Measurements from ENCODE around the gene ICE1.
"Not testable (repeated sequence)": the region's sequence is repeated elsewhere in the genome, so short reads cannot be mapped to it uniquely, and the experiment has no call there.

The ICE1 gene, protein sequence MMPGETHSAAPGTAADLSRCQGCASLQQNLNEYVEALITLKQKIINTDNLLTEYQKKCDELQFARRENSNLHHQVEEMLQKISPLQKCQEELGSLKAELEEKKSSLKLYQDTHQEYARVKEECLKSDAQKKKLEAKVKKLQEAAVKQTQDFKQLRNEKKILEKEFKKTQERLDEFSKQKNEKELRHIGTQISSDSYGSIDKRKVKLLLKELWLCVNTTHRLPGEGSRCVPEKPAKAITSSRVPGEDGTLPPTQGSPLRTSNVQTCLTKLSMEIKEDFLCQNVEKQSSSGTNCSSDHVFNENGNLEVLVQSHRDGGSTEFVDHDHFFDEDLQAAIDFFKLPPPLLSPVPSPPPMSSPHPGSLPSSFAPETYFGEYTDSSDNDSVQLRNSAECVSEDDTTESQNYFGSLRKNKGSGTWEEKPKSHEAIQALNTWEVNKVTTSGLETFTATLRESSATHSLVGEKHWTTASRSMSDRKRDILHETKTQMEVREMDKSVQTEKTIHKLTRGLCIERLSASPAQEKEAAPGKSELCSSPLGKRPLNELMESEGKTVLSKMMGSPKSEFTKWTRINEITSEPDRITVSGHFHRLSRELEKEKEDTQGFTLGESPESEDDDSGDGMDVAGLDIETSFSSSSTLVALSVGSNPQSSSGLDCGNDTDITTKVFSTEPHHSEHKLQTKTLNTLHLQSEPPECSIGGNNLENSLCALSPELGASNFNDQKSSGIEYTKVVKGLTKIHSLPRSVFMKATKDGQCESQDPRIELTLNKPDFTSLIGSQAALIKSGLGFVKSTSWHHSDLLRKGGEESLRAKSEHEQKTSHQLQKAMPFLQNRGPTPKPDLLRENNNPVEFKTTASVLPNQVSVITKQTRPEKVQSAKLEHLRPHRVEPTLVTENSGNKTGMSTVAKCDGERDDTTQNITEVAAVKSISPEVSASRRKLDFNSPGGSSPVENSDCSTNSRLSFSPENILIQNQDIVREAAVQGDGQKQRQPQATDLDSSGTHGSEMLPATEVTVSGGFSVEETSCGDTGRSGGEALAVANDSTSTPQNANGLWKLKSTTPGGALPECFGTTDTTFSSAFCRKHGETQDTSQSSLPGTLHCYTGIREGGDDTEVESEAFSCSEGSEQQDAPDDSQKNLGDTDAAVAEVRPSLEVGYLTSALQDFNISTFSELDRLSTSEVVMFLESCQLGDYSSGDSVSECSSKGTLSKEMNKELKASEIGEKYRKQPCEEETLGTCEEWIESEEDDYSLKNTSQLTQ (N-terminal part only)

DNA sequence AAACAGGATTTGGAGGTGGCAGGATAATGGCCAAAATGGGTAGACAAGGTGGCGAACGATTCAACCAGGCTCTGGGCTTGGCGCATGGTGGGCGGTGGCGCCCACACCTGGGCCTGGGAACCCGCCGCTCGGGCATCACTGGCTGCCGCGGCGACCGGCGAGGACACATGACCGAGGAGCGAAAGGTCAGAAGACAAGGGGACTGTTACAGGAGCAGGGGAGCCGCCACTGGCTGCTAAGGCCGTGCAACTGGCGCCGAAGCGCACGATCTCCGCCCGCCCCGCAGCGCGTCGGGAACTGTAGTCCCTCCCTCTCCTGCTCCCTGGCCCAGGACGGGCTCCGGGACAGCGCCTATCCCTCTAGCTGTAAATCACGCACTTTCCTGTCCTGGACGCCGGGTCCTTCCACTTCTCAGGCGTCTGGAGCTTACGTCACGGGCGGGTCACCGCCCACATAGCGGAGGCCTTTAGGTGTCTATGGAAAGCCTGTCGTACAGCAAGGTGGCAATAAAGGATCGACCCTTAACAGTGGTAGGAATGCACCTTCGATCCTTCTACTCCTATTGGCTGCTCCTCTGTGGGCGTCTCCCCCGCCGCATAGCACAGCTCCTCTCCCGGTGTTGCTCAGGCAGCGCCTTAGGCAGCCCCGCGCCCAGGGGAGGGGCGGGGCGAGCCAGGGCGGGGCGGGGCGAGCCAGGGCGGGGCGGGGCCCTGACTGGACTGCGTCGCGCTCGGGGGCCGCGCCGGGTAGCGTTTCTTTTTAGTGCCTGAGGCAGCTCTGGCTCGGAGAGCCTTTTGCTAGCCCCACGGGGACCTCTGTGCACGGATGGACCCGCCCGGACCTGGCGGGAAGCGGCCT is at the start of gene ICE1:
ICE1 (plus strand) TSS at position 717 of the 858 bp plus-strand sequence. CDS start 239 bp downstream, outside the sequence.
- DNase-seq, result peak; percentile 97

GRCh38 chr5:5372930-5373329 is 49.5 kb upstream of the ICE1 start:
- no peak for DNase-seq

DNA sequence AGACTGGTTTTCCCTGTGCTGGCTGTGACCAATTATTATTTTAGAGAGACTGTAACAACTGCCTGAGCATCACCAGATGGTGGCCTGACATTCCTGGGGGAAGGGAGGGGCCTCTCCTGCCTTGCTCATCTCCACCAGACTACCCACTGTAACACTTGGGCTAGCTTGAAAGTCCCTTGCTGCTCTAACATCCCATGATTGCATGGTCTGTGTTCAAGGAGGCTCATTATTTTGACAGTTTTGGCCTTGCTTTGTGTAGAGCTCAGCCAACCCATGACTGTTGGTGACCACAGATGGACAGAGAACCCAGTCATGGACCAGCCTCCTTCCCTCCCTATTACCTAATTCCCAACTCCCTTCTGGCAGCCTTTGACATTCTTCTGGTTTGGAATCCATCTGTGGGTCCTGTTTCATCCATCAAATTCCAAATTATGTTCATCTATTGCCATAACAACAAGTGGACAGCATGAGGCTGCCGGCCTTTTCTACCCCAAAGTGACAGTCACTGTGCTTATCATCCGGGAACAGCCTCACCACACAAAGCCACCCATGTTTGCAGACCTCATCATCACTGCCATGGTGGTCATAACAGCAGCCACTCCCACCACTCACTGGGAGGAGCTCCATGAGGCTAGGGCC is 49.0 kb upstream of the ICE1 start:
- no peak for DNase-seq

DNA sequence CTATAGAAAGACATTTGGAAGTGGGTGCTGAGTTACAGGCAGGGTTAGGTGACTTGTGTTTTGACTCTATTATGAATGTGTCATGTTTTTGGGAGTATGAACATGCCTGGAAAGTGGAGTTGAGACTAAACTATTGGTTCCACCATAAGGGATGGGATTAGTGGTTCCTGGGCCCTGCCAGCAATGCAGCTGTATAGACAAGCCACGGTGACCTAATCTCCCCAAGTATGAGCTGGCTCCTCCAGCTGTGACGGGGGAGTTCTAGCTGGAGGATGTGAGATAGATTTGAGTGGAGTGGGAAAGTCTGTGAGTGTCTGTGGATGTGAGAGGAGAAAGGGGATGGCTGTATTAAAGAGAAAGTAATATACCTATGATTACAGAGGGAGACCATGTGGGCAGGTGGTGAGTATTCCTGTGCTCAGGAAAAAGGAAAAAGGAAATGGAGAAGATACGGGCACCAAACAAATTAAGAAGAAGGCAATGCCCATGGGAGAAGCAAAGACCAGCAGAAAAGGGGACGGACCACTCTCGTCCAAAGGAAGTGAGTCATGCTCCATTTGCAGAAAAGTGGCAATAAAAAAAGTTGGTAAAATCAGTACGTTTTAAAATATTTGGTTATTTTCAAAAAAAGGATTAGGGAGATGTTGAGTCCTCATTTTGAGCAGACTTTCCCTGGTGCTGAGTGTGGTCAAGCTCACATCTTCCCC is 48.3 kb upstream of the ICE1 start:
- no peak for DNase-seq

DNA sequence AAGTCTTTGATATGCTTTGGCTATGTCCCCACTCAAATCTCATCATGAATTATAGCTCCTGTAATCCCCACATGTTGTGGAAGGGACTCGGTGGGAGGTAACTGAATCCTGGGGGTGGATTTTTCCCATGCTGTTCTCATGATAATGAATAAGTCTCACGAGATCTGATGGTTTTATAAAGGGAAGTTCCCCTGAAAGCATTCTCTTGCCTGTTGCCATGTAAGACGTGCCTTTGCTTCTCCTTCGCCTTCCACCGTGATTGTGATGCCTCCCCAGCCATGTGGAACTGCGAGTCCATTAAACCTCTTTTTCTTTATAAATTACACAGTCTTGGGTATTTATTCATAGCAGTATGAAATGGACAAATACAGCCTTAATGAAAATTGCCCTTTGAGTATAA is 44.7 kb upstream of the ICE1 start:
- DNase-seq, result no peak

DNA sequence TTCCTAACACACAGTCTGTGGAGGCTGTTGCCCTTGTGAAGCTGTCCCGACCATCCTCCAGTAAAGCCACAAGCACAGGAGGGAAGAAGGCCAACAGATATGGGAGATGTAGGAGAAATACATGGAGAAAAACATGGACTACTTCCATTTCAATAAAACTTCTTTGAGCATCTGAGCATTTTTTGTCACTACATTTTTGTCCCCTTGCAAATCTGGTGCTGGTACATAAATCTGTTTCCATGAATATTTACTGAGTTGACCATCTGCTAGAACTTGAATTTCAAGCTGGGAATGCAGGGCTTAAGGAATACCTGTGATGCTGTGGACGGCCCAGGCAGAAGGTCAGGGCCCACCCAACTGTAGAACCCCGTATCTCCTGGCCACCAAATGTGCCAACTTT is 43.9 kb upstream of the ICE1 start:
- DNase-seq, result no peak

DNA sequence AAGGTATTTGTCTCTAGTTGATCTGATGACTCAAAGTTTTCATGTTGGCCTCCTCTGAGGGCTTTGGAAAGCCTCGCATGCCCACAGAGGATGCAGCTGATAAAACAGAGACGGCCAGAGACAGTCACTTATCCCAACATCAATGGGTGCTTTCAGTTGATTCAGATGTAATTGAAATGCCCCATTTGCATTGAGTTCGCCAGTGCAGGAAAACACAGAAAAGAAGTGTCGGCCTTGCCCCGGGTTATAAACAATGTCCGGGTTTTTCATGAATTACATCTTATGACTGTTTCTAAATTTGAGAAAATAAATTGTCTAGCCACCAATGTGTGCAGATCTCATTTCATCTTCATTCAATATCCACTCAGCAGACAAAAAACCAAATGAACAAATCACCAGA is 42.2 kb upstream of the ICE1 start:
- DNase-seq, result no peak

GRCh38 chr5:5381310-5381913 is 41.1 kb upstream of the ICE1 start:
- no peak for DNase-seq

DNA sequence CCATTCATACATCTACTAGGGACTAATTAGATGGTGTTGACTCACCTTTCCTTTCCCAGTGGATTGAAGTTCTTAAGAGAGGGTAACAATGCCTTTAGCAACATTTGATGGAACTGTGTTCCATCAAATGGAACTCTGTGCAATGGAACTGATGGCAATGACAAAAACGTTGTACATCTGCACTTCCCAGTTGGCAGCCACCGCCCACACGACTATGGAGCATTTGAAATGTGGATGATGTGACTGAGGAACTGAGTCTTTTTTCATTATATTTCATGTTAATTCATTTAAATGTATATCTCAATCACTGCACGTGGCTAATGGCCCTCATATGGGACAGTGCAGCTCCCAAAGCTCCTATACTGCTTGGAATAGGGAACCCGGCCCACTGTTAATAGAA is 39.0 kb upstream of the ICE1 start:
- DNase-seq, result no peak

DNA sequence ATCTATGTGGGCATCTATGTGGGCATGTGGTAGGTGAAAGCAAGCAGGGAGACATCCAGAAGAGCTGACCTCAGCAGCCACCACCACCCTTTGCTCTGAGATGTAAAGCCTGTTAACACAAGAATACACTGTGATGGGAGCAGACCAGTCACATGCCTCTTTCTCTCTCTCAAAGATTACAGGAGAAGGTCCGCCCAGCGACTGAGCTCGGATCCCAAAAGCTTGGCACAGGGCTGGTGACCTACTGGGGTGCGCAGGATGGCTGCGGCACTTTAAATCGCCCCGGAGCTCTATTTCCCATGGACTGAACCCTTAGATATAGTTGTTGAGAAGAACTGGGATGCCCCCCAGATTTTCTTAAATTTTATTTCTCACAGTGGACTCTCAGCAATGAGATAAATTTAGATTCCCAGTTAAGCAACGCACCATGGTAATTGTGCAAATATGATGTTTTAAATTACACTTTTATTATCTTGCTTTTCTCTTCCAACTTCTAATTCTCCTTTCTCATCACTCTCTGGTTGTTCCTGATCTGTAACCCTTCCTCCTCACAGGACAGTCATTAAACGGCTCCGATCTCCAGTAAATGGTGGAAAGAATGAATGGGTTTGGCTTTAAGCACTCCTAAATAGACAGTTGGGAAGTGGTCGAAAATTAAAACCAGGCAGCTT is 37.7 kb upstream of the ICE1 start:
- DNase-seq, result no peak

DNA sequence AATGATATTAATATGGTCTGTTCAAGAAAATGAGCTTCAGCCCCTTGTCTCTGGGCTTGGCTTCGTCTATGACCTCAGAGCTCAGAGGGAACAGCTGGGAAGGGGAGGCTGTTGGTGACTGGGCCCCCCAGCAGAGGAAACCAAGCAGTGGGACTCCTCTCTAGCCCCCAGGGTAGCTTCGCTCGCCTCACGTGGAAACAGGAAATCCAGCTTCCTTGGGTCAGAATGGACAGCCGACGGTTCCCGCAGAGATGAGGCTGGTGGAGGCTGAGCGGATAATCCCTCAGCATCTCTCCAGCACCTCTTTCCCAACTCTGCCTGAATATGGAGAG is 37.2 kb upstream of the ICE1 start:
- DNase-seq, result no peak

DNA sequence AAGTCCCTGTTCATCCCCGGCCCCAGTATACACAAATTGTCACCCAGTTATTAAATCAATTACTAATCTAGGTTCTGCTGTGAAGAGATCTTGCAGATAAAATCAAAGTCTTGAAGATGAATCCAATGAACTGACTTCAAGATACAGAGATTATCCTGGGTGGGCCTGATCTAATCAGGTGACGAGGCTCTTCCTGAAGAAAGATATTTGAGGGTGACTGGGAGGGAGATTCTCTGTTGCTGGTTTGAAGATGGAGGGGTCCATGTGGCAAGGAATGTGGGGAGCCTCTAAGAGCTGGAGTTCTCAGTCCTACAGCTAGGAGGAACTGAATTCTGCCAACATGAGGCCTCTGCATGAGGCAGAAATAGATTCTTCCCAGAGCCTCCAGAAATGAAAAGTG is 36.1 kb upstream of the ICE1 start:
- DNase-seq, result no peak

GRCh38 chr5:5387192-5387591 is 35.3 kb upstream of the ICE1 start:
- DNase-seq, result no peak

- DNase-seq, result no peak
These were observed 34.7 kb upstream of the ICE1 start for GRCh38 chr5:5387777-5388176.

DNA sequence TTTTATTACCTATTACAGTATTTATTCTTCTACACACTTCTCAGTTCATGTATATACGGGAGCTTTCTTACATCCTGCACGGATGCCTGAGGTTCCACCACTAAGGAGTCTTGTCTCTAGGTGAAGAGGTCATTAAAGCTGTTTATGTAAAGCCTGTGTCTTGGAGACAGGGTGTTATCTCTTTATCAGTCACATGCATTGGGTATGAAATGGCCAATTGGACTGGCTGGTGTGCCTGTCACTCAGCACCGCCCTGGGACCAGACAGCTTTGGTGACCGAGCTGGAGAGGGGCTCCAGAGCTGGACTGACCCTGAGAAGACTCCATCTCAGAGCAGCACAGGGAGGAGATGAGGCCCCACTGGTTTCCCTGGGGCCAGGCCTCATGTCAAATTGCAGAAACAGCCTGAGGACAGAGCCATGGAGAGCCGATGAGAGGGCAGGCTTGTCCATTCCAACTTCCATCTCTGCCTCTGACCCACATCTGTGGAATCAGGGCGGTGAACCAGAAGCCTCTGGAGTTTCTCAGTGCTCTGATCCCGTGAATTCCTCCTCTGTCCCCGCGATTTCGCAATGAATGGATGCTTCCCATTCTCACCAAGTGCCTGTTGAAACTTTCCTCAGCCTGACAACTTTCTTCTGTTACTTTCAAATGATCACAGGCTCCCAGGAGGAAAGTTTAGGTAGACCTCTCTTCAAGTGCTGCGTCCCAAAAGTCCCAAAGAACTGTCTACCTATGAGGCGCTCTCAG is 32.2 kb upstream of the ICE1 start:
- not testable (repeated sequence) for DNase-seq

GRCh38 chr5:5392504-5392903 is 30.0 kb upstream of the ICE1 start:
- DNase-seq, result not testable (repeated sequence)

DNA sequence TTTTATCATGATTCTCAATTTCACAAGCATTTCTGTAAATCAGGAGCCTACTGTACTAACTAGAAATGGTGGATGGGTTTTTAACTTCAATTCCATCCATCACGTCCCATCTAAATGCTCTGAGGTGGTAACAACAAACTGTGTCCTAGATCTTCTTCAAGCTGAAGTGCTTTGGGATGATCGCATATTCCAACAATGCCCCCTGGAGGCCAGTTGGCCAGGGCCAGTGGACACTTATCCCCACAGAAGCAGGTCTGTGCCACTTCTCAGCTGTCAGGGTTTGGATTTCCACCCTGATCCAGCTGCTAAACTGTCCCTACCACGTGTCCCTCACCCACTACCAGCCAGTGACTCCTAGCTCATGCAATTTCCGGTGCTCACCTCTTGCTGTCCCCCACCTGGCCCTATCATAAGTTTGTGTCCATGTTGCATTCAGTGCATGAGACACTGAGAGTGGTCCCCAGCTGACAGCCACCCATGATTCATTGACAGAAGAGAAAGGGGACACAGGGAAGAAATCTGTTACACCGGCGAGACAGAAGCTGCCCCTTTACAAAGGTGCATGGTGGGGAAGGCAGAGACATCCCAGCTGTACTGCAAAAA is 28.0 kb upstream of the ICE1 start:
- DNase-seq, result not testable (repeated sequence)

DNA sequence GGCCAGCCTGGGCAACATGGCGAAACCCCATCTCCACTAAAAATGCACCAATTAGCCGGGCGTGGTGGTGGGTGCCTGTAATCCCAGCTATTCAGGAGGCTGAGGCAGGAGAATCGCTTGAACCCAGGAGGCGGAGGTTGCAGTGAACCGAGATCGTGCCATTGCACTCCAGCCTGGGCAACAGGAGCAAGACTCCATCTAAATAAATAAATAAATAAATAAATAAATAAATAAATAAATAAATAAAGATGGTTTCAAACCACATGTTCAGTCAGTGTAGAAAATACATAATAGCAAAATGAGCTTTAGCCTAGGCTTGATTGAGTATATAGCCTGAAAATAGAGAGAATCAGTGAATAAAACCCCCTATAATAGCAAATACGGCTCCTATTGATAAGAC is 27.4 kb upstream of the ICE1 start:
- DNase-seq, result not testable (repeated sequence)

GRCh38 chr5:5398071-5398470 is 24.4 kb upstream of the ICE1 start:
- DNase-seq, result no peak
